COLO829 (cell line): ENCODE measurements around the gene YJU2.

Experiments
- DNase-seq: peaks from one replicate; pipeline ENCODE4 v3.0.0; 2012; ENCODE audit warnings: low spot score

YJU2 gene

GRCh38 chr19:4298810-4299550, 52.1 kb downstream of the YJU2 start:
- DNase-seq = no peak

- no peak for DNase-seq
Measured at GRCh38 chr19:4300589-4300988, 53.7 kb downstream of the YJU2 start.

- no peak for DNase-seq
Measured at GRCh38 chr19:4301590-4302242, 54.8 kb downstream of the YJU2 start.

GRCh38 chr19:4302243-4302640, 55.4 kb downstream of the YJU2 start, which contains the start of gene TMIGD2:
TMIGD2 (minus strand) TSS chr19:4302389; CDS start chr19:4302385, 4 bp downstream.
- DNase-seq = no peak

GRCh38 chr19:4303819-4304537, 57.1 kb downstream of the YJU2 start:
- DNase-seq = no peak

- DNase-seq = peak; percentile 92
Measured at GRCh38 chr19:4304538-4305256, 57.8 kb downstream of the YJU2 start, which contains the start of gene FSD1. FSD1 (plus strand) TSS chr19:4304598; CDS start chr19:4304747, 149 bp downstream.

GRCh38 chr19:4305257-4305612, 58.4 kb downstream of the YJU2 start:
- DNase-seq = no peak

GRCh38 chr19:4305659-4306058, 58.8 kb downstream of the YJU2 start:
- no peak for DNase-seq

GRCh38 chr19:4310247-4311121, 63.6 kb downstream of the YJU2 start:
- DNase-seq = peak; percentile 52

GRCh38 chr19:4313847-4314490, 67.1 kb downstream of the YJU2 start:
- no peak for DNase-seq

GRCh38 chr19:4316956-4317355, 70.1 kb downstream of the YJU2 start:
- no peak for DNase-seq

GRCh38 chr19:4318460-4318859, 71.6 kb downstream of the YJU2 start:
- DNase-seq = no peak
